Cardiac muscle cell (in vitro differentiated cells and primary cell): ENCODE measurements around the gene SLAMF6. TPM values are rescaled to one million over a fixed set of nuclear protein-coding genes. Genes with fewer than 3 reads are reported as not detected.

Experiments used
- DNase-seq, 2 donors: peaks; one replicate each; pipeline versions ENCODE4 v3.0.0 to v3.0.0-alpha.2; 2010 to 2017; ENCODE audit warnings: low read depth in 1 of 2, low spot score in 1 of 2
- H3K27ac ChIP-seq: fragments of 200-600 bp; sonication (generic); 2 replicates; pipeline ENCODE4 v1.5.1; 2016
- H3K27me3 ChIP-seq: fragments of 200-600 bp; sonication (generic); 2 replicates; pipeline ENCODE4 v1.6.0; 2016; ENCODE audit warnings: control low read depth
- H3K36me3 ChIP-seq: fragments of 200-600 bp; sonication (generic); 2 replicates; pipeline ENCODE4 v1.5.1; 2016; ENCODE audit warnings: control low read depth
- H3K4me1 ChIP-seq: fragments of 200-600 bp; sonication (generic); 2 replicates; pipeline ENCODE4 v1.8.1; 2017; ENCODE audit warnings: low read depth, mild to moderate bottlenecking, mixed run types
- H3K4me3 ChIP-seq: fragments of 200-600 bp; sonication (generic); 2 replicates; pipeline ENCODE4 v1.5.1; 2016; ENCODE audit warnings: mild to moderate bottlenecking
- H3K9me3 ChIP-seq: fragments of 200-600 bp; sonication (generic); 2 replicates; pipeline ENCODE4 v1.5.1; 2017; ENCODE audit warnings: low read depth, mild to moderate bottlenecking, control low read depth
- CTCF ChIP-seq: IDR thresholded peaks from 2 replicates; pipeline ENCODE4 v1.5.1; 2012; ENCODE audit warnings: low read depth, mild to moderate bottlenecking, low read length
- polyA plus RNA-seq: library from polyadenylated mRNA; unstranded; fragments of >200 nt; fragmentation: Nextera tagmentation; extraction: Ambion mirVana; gene quantifications from 2 replicates; pipeline ENCODE4 v1.2.1, GENCODE V29; 2016
- total RNA-seq: library from RNA; depleted of rRNA; stranded (reverse); fragments of >200 nt; gene quantifications from 2 replicates; pipeline ENCODE4 v1.2.3, GENCODE V29; 2016

SLAMF6 gene
- total and polyA plus RNA-seq, 2 experiments from 2014 or later: not detected

GRCh38 chr1:160494620-160495019, 28.4 kb downstream of the SLAMF6 start:
- no peak overlapping the region for H3K4me3 ChIP-seq
- TF ChIP-seq CTCF: peak; percentile 32
- no peaks in the 10 kb centered on the region for H3K36me3 ChIP-seq
- no peaks in the 10 kb centered on the region for H3K27me3 ChIP-seq
- peak in 1 of 2 donors; percentile 13 for DNase-seq
- H3K4me1 ChIP-seq: no peaks in the 10 kb centered on the region
- H3K9me3 ChIP-seq: no peaks in the 10 kb centered on the region
- H3K27ac ChIP-seq: no peak overlapping the region

- no peak for TF ChIP-seq CTCF
- DNase-seq: no peak
- H3K36me3 ChIP-seq: no peaks in the 10 kb centered on the region
- H3K27ac ChIP-seq: no peak overlapping the region
- H3K4me1 ChIP-seq: no peaks in the 10 kb centered on the region
- no peak overlapping the region for H3K4me3 ChIP-seq
- H3K9me3 ChIP-seq: no peaks in the 10 kb centered on the region
- peaks cover 5% of the 10 kb centered on the region for H3K27me3 ChIP-seq
Observed at GRCh38 chr1:160492617-160493016, 30.4 kb downstream of the SLAMF6 start.

DNA sequence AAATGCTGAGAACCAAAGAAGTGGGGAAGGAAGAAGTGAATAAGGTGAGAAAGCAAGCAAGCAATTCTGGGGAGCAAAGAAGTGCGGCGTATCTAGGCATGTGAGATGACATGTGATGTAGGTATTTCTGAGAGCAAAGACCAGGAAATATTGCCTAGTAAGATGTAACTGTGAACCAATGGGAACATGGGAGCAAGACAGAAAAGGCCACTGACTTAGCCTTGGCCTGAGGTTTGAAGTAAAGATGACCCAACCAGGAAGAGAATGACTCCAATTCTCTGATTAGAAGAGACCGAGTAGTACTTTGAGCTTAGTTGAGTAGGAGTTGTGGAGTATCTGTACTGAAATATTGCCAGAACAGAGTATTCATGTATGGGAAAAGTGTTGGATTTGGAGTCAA, 31.1 kb downstream of the SLAMF6 start:
- TF ChIP-seq CTCF: no peak
- Histone ChIP-seq H3K27ac (no peak overlapping the region), H3K9me3 (no peaks in the 10 kb centered on the region), H3K4me3 (no peak overlapping the region), H3K36me3 (no peaks in the 10 kb centered on the region), H3K27me3 (peaks cover 5% of the 10 kb centered on the region), H3K4me1 (no peaks in the 10 kb centered on the region)
- DNase-seq: no peak

- Histone ChIP-seq H3K9me3 (no peaks in the 10 kb centered on the region), H3K4me1 (no peaks in the 10 kb centered on the region), H3K36me3 (no peaks in the 10 kb centered on the region), H3K4me3 (no peak overlapping the region), H3K27ac (no peak overlapping the region), H3K27me3 (peaks cover 5% of the 10 kb centered on the region)
- DNase-seq: no peak
- TF ChIP-seq CTCF: no peak
Observed at GRCh38 chr1:160491017-160491416, 32.0 kb downstream of the SLAMF6 start.

- H3K27ac ChIP-seq: no peak overlapping the region
- H3K27me3 ChIP-seq: peaks cover 5% of the 10 kb centered on the region
- TF ChIP-seq CTCF: no peak
Observed at GRCh38 chr1:160489513-160490261, 33.4 kb downstream of the SLAMF6 start.

More at GRCh38 chr1:160489513-160490261, 33.4 kb downstream of the SLAMF6 start:
- H3K9me3 ChIP-seq: no peaks in the 10 kb centered on the region
- H3K4me1 ChIP-seq: no peaks in the 10 kb centered on the region
- no peaks in the 10 kb centered on the region for H3K36me3 ChIP-seq
- DNase-seq: no peak
- no peak overlapping the region for H3K4me3 ChIP-seq
